GM12878 (cell line): ENCODE measurements around the gene POLN. TPM values are rescaled to one million over a fixed set of nuclear protein-coding genes. Genes with fewer than 3 reads are reported as not detected.

Source experiments
- ATF7 ChIP-seq: fragments of 450-650 bp; IDR thresholded peaks from 2 replicates; pipeline ENCODE4 v1.6.1; 2016; ENCODE audit warnings: low read depth, mild to moderate bottlenecking
- EED ChIP-seq: sonication (generic); IDR thresholded peaks from 2 replicates; pipeline ENCODE4 v1.6.1; 2016; ENCODE audit warnings: antibody characterized with exemption, low read depth
- EP300 ChIP-seq, 2 experiments: fragments of 150-350 bp in 1 of 2; IDR thresholded peaks; 2 replicates each; pipeline ENCODE4 v1.6.1; 2011 to 2012; ENCODE audit warnings: low read depth in 2 of 2, low read length in 2 of 2, borderline replicate concordance in 1 of 2, improper control_type of control experiment in 1 of 2, inconsistent platforms in 1 of 2; ENCODE audit not compliant: control insufficient read depth in 1 of 2
- FOS ChIP-seq: IDR thresholded peaks from 3 replicates; pipeline ENCODE4 v1.6.1; 2011; ENCODE audit warnings: borderline replicate concordance; ENCODE audit not compliant: insufficient read length; ENCODE audit errors: extremely low read depth
- HSF1 ChIP-seq: fragments of 150-350 bp; IDR thresholded peaks from 2 replicates; pipeline ENCODE4 v1.6.1; 2014; ENCODE audit warnings: mild to moderate bottlenecking, low read depth, low read length
- IKZF2 ChIP-seq, 2 experiments: fragments of 450-650 bp; IDR thresholded peaks; 2 replicates each; pipeline ENCODE4 v1.6.1; 2017; ENCODE audit warnings: mild to moderate bottlenecking in 2 of 2, moderate library complexity in 2 of 2
- JUNB ChIP-seq: IDR thresholded peaks from 2 replicates; pipeline ENCODE4 v1.6.1; 2016; ENCODE audit warnings: antibody characterized with exemption, mild to moderate bottlenecking
- KAT2A ChIP-seq: conservative IDR thresholded peaks from 2 replicates; pipeline ENCODE4 v1.6.1; 2011; ENCODE audit warnings: low read depth, low read length; ENCODE audit not compliant: control insufficient read depth
- LARP7 ChIP-seq: fragments of 450-650 bp; IDR thresholded peaks from 2 replicates; pipeline ENCODE4 v1.6.1; 2017; ENCODE audit warnings: mild to moderate bottlenecking
- NR2F1 ChIP-seq: fragments of 450-650 bp; conservative IDR thresholded peaks from 2 replicates; pipeline ENCODE4 v1.6.1; 2017; ENCODE audit warnings: mild to moderate bottlenecking
- PAX5 ChIP-seq: IDR thresholded peaks from 2 replicates; pipeline ENCODE4 v1.6.1; 2011; ENCODE audit warnings: low read depth, low read length, borderline replicate concordance
- RAD21 ChIP-seq: IDR thresholded peaks from 2 replicates; pipeline ENCODE4 v1.6.1; 2011; ENCODE audit warnings: mild to moderate bottlenecking, low read depth, low read length, moderate library complexity; ENCODE audit not compliant: insufficient read depth
- RBBP5 ChIP-seq: fragments of 200-600 bp; sonication (generic); conservative IDR thresholded peaks from 2 replicates; pipeline ENCODE4 v1.6.1; 2016
- RELB ChIP-seq: fragments of 450-650 bp; IDR thresholded peaks from 2 replicates; pipeline ENCODE4 v1.6.1; 2017; ENCODE audit warnings: low read depth, mild to moderate bottlenecking, moderate library complexity
- RFX5 ChIP-seq: IDR thresholded peaks from 2 replicates; pipeline ENCODE4 v1.6.1; 2011; ENCODE audit warnings: low read depth, low read length, improper control_type of control experiment
- TAF1 ChIP-seq: IDR thresholded peaks from 2 replicates; pipeline ENCODE4 v1.6.1; 2011; ENCODE audit warnings: mild to moderate bottlenecking, low read depth, low read length, borderline replicate concordance
- TBL1XR1 ChIP-seq: IDR thresholded peaks from 2 replicates; pipeline ENCODE4 v1.6.1; 2012; ENCODE audit warnings: low read depth, low read length, improper control_type of control experiment
- TCF7 ChIP-seq: IDR thresholded peaks from 2 replicates; pipeline ENCODE4 v1.6.1; 2014; ENCODE audit warnings: antibody characterized with exemption, borderline replicate concordance
- YBX1 ChIP-seq: fragments of 450-650 bp; IDR thresholded peaks from 2 replicates; pipeline ENCODE4 v1.6.1; 2016; ENCODE audit warnings: antibody characterized with exemption
- ZNF24 ChIP-seq: fragments of 450-650 bp; IDR thresholded peaks from 2 replicates; pipeline ENCODE4 v1.6.1; 2017; ENCODE audit warnings: antibody characterized with exemption, mild to moderate bottlenecking
- ZZZ3 ChIP-seq: IDR thresholded peaks from 2 replicates; pipeline ENCODE4 v1.6.1; 2011; ENCODE audit warnings: low read depth; ENCODE audit not compliant: control insufficient read depth, insufficient read length
- polyA plus RNA-seq, 11 experiments: library from polyadenylated mRNA; depleted of rRNA in 4 of 11; unstranded in 6 of 11; stranded (reverse) in 5 of 11; fragments of >200 nt; fragmentation: Nextera tagmentation in 4 of 11; fragmentation: Illumina TruSeq in 1 of 11; extraction: Ambion mirVana in 4 of 11; extraction: Trizol in 1 of 11; gene quantifications; 1 replicate in 1 of 11; 2 replicates in 10 of 11; pipeline versions ENCODE4 v1.2.1 to v1.2.3, GENCODE V29; 2011 to 2016; ENCODE audit warnings: inconsistent platforms in 2 of 11, missing spikeins in 2 of 11, low read depth in 1 of 11
- total RNA-seq, 4 experiments: library from RNA; depleted of rRNA in 3 of 4; stranded (reverse); fragments of >200 nt in 3 of 4; fragmentation: Illumina TruSeq in 1 of 4; extraction: Trizol in 1 of 4; gene quantifications; 2 replicates each; pipeline versions ENCODE4 v1.2.1 to v1.2.3, GENCODE V29; 2013 to 2021
- TF ChIP-seq, protein P1 (sequence below): IDR thresholded peaks from 2 replicates; pipeline ENCODE4 v1.6.1; 2012; ENCODE audit warnings: low read depth, low read length, improper control_type of control experiment
- TF ChIP-seq, protein P2 (sequence below), 3 experiments: IDR thresholded peaks in 2 of 3; conservative IDR thresholded peaks in 1 of 3; 2 replicates each; pipeline ENCODE4 v1.5.1; 2011; ENCODE audit warnings: low read depth in 3 of 3, low read length in 3 of 3, mild to moderate bottlenecking in 3 of 3, control low read depth in 2 of 3, moderate library complexity in 2 of 3, inconsistent platforms in 1 of 3, mixed read lengths in 1 of 3; ENCODE audit not compliant: control insufficient read depth in 2 of 3, insufficient read depth in 1 of 3; ENCODE audit errors: extremely low read depth in 1 of 3
- TF ChIP-seq, protein P3 (sequence below): fragments of 450-650 bp; IDR thresholded peaks from 2 replicates; pipeline ENCODE4 v1.6.1; 2016; ENCODE audit warnings: mild to moderate bottlenecking

The POLN gene
- total and polyA plus RNA-seq, 10 of the 15 experiments (the other 5 are each of a cell fraction or from before 2014, with no cell fraction given), result 0.09 to 2.0 (median 0.95) TPM; not detected in 1

- TF ChIP-seq IKZF2 (IDR thresholded peaks at IDR 0.05) (no peak), ZNF24 (no peak), RFX5 (peak; percentile 98), ZZZ3 (no peak), EP300 (IDR thresholded peaks at IDR 0.05; ENCODE audit: borderline replicate concordance in 1 of 2, control insufficient read depth in 1 of 2, low read depth in 2 of 2, low read length in 2 of 2) (peak in 1 of 2 experiments; percentile 36; a peak in 1 of 4 replicates), EED (no peak), PAX5 (no peak), JUNB (no peak), ATF7 (no peak), RAD21 (no peak), RBBP5 (no peak), RELB (no peak), FOS (peak; percentile 55), LARP7 (peak; percentile 79), YBX1 (no peak), TAF1 (peak; percentile 36; the same call in 1 of the 2 replicates), NR2F1 (peak; percentile 49; the same call in 1 of the 2 replicates), HSF1 (no peak), TBL1XR1 (no peak), KAT2A (no peak), TCF7 (no peak)
- TF ChIP-seq, protein P1, sequence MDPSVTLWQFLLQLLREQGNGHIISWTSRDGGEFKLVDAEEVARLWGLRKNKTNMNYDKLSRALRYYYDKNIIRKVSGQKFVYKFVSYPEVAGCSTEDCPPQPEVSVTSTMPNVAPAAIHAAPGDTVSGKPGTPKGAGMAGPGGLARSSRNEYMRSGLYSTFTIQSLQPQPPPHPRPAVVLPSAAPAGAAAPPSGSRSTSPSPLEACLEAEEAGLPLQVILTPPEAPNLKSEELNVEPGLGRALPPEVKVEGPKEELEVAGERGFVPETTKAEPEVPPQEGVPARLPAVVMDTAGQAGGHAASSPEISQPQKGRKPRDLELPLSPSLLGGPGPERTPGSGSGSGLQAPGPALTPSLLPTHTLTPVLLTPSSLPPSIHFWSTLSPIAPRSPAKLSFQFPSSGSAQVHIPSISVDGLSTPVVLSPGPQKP, result no peak
- TF ChIP-seq, protein P2, sequence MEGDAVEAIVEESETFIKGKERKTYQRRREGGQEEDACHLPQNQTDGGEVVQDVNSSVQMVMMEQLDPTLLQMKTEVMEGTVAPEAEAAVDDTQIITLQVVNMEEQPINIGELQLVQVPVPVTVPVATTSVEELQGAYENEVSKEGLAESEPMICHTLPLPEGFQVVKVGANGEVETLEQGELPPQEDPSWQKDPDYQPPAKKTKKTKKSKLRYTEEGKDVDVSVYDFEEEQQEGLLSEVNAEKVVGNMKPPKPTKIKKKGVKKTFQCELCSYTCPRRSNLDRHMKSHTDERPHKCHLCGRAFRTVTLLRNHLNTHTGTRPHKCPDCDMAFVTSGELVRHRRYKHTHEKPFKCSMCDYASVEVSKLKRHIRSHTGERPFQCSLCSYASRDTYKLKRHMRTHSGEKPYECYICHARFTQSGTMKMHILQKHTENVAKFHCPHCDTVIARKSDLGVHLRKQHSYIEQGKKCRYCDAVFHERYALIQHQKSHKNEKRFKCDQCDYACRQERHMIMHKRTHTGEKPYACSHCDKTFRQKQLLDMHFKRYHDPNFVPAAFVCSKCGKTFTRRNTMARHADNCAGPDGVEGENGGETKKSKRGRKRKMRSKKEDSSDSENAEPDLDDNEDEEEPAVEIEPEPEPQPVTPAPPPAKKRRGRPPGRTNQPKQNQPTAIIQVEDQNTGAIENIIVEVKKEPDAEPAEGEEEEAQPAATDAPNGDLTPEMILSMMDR (IDR thresholded peaks at IDR 0.05 in 2 of 3, conservative IDR thresholded peaks at IDR 0.05 in 1 of 3; ENCODE audit: control insufficient read depth in 2 of 3, extremely low read depth in 1 of 3, insufficient read depth in 1 of 3, low read depth in 3 of 3, low read length in 3 of 3), result no peak
- TF ChIP-seq, protein P3, sequence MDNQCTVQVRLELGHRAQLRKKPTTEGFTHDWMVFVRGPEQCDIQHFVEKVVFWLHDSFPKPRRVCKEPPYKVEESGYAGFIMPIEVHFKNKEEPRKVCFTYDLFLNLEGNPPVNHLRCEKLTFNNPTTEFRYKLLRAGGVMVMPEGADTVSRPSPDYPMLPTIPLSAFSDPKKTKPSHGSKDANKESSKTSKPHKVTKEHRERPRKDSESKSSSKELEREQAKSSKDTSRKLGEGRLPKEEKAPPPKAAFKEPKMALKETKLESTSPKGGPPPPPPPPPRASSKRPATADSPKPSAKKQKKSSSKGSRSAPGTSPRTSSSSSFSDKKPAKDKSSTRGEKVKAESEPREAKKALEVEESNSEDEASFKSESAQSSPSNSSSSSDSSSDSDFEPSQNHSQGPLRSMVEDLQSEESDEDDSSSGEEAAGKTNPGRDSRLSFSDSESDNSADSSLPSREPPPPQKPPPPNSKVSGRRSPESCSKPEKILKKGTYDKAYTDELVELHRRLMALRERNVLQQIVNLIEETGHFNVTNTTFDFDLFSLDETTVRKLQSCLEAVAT, result no peak
Measured at GRCh38 chr4:2262145-2262943, 20.4 kb upstream of the POLN start (continued).
